AG09309 (cell line): ENCODE results near the gene DTX3.
A peak's percentile ranks its signal among the peaks of the same experiment; 100 is the strongest.
"Not testable (repeated sequence)": the region's sequence is repeated elsewhere in the genome, so short reads cannot be mapped to it uniquely, and the experiment has no call there.

Experiments
- DNase-seq: peaks from one replicate; pipeline ENCODE4 v3.0.0-alpha.2; 2010; ENCODE audit warnings: low read depth
- H3K4me3 ChIP-seq: 2 replicates; pipeline ENCODE4 v1.5.1; 2011; ENCODE audit warnings: mild to moderate bottlenecking, low read depth, low read length, moderate library complexity; ENCODE audit not compliant: control insufficient read depth
- TF ChIP-seq, protein P1 (sequence below): IDR thresholded peaks from 2 replicates; pipeline ENCODE4 v1.5.1; 2011; ENCODE audit warnings: mild to moderate bottlenecking, low read depth, low read length, inconsistent platforms; ENCODE audit not compliant: insufficient read depth, control insufficient read depth; ENCODE audit errors: missing control alignments

Gene DTX3

DNA sequence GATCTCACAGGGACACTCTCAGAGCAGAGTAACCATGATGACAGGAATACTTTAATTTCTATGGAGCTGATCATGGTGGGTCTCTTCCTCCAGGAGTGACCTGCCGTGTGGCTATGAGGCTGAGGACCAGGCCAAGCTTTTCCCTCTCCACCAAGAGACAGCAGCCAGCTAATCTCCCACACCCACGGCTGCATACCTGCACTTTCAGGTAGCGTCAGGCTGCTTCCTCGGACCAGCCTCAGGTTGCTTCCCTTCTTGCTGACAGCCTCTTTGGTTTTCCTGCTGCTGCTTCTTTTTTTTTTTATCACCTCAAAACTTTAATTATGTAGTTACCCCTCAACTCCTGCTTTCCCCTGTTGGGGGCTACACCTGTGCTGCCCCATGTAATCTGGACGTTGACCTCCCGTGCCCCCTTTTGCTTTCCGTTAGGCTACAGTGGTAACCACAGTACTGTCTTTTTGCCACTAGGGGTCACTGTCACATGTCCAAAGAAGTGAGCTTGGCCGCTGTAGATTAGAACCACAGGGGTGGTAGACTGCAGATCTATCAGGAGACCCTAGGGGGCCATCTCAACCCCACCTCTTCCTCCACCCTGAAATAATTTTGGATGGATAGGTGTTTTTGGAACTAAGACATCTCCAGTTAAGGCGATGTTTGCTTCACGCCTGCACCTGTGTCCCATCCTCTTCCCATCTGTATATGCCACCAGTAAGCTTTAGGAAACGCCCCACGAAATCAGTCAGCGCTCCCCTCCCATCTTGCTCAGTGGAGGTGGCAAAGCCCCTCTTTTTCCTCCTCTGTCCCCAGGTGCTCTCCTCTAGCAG lies 21.4 kb upstream of the DTX3 start:
- TF ChIP-seq, protein P1, sequence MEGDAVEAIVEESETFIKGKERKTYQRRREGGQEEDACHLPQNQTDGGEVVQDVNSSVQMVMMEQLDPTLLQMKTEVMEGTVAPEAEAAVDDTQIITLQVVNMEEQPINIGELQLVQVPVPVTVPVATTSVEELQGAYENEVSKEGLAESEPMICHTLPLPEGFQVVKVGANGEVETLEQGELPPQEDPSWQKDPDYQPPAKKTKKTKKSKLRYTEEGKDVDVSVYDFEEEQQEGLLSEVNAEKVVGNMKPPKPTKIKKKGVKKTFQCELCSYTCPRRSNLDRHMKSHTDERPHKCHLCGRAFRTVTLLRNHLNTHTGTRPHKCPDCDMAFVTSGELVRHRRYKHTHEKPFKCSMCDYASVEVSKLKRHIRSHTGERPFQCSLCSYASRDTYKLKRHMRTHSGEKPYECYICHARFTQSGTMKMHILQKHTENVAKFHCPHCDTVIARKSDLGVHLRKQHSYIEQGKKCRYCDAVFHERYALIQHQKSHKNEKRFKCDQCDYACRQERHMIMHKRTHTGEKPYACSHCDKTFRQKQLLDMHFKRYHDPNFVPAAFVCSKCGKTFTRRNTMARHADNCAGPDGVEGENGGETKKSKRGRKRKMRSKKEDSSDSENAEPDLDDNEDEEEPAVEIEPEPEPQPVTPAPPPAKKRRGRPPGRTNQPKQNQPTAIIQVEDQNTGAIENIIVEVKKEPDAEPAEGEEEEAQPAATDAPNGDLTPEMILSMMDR = peak; percentile 92
- no peak overlapping the region for H3K4me3 ChIP-seq
- DNase-seq = peak; percentile 40

DNA sequence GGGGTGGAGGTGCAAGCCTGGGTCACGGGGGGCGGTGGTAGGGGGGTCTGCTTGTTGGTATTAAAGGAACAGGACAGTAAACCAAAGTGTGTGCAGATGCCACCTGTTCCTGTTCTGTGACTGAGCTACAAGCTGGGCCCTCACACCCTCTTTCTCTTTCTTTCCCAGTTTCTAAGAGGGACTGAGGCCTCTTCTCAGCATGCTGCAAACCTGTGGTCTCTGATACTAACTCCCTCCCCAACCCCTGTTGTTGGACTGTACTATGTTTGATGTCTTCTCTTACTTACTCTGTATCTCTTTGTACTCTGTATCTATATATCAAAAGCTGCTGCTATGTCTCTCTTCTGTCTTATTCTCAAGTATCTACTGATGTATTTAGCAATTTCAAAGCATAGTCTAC lies 20.6 kb upstream of the DTX3 start:
- H3K4me3 ChIP-seq = no peak overlapping the region
- DNase-seq = no peak
- TF ChIP-seq, protein P1 = no peak

DNA sequence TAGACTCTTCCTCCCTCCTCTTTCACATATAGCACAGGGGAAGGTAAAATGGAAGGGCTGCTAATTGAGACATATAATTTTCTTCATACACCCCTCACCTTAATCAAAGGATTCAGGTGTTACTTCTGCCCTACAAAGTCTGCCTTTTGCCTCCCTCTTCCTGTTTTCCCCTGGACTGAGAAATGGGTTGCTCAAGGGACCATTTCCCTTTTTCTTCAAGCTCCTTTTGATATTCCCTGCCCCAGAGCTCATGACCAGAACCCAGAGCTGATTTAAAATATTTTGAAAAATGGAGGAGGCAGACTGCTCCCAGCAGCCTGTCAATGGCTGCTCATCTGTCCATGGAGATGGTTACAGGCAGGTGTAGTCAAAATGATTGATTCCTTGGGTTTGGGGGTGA lies 19.9 kb upstream of the DTX3 start:
- TF ChIP-seq, protein P1 = no peak
- no peak overlapping the region for H3K4me3 ChIP-seq
- DNase-seq = no peak

DNA sequence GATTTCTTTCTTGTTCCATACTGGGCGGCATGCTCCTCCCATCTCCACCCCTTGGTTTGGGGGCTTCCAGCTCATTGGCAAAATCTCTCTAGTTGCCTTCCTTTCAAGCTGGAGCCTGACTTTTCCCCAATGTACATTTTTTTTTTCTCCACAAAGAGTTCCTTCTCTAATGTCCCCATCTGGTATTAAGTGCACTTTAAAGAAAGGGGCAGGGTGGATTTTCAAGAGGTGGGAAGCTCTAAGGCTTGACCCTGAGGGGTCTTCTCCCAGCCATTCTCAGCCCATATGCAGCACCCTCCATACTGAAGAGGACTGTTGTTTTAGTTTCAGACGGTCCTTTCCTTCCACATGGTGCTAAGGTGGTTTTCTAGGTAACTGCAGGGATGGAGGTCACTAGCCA lies 19.5 kb upstream of the DTX3 start:
- no peak for DNase-seq
- H3K4me3 ChIP-seq = no peak overlapping the region
- TF ChIP-seq, protein P1 = no peak

DNA sequence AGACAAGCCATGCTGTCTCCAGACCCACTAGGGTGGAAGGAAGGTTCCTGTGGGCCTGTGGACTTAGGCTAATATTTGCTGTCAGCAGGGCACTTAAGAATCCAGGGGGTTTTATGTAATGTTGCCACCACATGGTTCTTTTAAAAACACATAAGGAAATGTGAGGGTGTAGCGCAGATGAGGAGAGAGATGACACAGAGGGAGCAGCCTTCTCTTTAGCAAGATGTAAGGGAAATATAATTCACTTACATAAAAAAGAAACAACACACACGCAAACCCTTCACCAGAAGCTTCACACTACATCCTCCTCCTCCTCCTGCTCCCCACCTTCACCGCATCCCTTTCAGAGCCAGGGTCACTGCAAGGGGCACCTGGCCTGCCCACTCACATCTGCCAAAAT lies 18.5 kb upstream of the DTX3 start:
- TF ChIP-seq, protein P1 = no peak
- no peak for DNase-seq
- no peak overlapping the region for H3K4me3 ChIP-seq

DNA sequence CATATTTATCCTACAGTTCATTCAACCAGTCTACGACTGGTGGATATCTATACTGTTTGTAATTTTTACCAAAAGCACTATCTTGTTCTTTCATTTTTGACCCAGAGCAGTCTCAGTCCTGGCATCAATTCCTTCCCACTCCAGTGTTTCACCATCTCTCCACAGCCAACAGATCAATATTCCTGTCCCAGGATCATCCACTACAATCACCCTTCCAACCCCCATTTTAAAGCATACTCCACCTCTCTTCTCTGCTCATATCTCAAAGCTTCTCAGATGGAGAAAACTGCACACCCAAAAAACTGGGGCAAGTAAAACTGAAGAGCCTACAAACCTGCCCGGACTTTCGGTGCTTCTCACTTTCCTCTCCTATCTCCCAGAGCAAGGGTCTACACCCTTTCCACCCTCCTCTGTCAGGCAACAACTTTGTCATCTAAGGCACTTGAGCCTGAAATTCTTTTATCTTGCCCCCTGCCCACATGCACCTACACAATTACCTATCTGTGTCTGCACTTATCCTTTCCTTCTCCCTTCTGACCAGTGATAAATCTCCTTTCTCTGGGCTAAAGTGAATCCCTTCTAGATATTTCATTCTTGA lies 17.7 kb upstream of the DTX3 start:
- no peak for DNase-seq
- H3K4me3 ChIP-seq = no peak overlapping the region
- TF ChIP-seq, protein P1 = no peak

DNA sequence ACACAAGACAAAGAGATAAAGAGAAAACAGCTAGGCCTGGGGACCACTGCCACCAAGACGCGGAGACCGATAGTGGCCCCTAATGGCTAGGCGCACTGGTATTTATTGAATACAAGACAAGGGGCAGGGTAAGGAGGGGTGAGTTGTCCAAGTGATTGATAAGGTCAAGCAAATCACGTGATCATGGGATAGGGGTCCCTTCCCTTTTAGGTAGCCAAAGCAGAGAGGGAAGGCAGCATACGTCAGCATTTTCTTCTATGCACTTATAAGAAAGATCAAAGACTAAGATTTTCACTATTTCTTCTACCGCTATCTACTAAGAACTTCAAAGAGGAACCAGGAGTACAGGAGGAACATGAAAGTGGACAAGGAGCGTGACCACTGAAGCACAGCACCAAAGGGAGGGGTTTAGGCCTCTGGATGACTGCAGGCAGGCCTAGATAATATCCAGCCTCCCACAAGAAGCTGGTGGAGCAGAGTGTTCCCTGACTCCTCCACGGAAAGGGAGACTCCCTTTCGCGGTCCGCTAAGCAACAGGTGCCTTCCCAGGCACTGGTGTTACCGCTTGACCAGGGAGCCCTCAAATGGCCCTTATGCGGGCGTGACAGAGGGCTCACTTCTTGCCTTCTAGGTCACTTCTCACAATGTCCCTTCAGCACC lies 15.5 kb upstream of the DTX3 start:
- DNase-seq, H3K4me3 ChIP-seq: not testable (repeated sequence)
